ENCODE results near the gene CD8A.
"Not testable (repeated sequence)": the region's sequence is repeated elsewhere in the genome, so short reads cannot be mapped to it uniquely, and the experiment has no call there.

Gene CD8A

DNA sequence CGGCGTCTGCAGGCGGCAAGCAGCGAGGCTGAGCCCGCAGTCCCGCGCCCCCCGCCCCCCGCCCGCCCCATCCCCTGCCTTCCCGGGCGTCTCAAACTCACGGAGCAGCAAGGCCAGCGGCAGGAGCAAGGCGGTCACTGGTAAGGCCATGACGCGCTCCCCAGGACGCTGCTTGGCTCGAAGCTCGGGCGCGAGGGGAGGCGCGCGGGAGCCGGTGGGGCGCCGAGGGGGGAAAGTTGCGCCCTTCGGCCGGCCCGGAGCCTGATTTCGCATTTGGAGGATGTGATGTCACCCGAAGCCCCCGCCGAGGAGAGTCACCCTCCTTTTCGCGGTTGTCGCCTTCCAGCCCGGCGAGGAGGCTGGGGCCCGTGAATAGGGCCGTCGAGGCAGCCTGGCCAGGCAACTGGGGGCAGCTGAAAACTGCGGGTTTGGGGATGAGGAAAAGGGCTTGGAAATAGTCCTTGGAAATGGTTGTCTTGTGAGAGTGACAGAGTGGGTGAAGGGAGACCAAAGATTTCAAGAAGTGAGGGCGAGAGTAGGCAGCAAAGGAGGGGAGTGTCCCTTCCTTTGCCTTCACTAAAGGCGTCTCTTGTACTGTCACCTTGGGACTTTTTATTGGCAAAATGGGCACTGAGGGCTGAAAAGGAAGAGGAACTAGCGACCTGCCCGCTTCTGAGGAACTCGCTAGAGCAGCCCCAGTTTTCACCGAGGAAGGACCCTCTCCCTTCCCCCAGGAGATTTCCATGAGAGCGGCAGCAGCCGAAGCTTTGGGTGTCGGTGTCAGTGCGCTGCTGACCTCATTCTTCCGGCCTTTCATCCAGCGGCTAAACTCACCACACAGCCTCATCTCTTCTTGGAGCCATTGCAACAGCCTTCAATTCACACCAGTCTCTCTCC is at the start of gene CD8A:
TSS of gene CD8A (minus strand) at position 238 of the 897 bp plus-strand sequence. CDS start at position 150, 88 bp downstream.
- DNase-seq, result no peak
- intact Hi-C loops (cut with DNase I), result no loop called here

DNA sequence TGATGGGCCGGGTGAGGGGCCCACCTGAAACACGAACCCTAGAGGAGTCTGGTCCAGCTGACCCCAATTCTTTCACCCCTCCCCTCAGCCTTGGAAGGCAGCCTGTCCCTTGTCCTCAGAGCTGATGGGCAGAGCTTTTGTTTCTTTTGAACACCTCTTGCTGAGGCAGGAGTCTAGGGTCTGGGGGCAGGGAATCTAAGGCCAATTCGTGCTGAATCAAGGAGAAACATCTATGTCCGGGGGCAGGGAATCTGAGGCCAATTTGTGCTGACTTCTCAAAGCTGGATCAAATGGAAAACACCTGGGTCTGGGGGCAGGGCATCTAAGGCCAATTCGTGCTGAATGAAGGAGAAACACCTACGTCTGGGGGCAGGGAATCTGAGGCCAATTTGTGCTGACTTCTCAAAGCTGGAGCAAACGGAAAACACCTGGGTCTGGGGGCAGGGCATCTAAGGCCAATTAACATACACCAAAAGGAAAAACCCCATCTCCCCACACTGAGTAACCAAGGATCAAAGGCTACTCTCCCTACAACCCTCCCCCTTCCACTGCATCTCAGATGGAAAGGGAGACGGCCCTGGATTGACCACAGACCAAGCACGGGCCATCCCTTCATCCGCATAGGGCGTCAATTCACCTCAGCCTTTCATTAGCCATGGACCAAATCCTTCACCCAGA is 49.3 kb upstream of the CD8A start:
- intact Hi-C loops (cut with DNase I); DNase-seq: not testable (repeated sequence)

DNA sequence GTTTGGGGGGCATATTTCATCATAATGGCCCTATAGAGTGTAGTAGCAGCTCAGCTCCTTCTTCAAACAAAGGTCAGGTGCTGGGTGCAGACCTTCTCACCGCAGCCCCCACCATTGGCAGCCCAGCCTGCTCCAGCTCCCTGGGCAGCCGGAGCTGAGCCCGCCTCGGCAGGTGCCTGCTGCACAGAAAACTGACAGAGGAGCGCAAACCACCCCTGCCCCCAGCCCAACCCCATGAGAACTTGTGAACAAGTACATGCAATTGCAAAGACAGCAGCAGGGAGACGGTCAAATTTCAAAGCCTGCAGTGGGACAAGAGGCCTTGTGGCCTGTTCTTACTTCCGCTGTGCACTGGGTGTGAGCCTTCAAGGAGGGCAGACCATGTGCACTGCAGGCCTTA is 48.7 kb upstream of the CD8A start:
- DNase-seq, result not testable (repeated sequence)

DNA sequence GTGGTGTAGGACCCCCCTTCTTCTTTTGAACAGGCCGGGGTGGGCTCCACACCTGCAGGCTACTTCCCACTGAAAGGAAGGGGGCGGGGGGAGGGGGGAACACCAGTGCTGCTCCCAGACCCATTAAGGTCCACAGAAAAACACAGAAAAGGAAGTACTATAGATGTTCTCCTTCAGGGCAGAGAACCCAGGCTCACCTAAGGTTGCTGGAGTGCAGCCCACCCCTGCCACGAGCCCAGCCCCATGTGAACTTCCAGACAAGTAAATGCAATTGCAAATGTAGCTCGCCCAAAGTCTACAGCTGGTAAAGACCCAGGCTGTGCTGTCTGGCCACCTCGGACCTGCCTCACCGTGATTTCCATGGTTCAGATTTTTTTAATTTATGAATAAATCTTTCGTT is 47.0 kb upstream of the CD8A start:
- intact Hi-C loops (cut with DNase I); DNase-seq: not testable (repeated sequence)

More for the DNA sequence above, 48.7 kb upstream of the CD8A start:
- intact Hi-C loops (cut with DNase I), result not testable (repeated sequence)

DNA sequence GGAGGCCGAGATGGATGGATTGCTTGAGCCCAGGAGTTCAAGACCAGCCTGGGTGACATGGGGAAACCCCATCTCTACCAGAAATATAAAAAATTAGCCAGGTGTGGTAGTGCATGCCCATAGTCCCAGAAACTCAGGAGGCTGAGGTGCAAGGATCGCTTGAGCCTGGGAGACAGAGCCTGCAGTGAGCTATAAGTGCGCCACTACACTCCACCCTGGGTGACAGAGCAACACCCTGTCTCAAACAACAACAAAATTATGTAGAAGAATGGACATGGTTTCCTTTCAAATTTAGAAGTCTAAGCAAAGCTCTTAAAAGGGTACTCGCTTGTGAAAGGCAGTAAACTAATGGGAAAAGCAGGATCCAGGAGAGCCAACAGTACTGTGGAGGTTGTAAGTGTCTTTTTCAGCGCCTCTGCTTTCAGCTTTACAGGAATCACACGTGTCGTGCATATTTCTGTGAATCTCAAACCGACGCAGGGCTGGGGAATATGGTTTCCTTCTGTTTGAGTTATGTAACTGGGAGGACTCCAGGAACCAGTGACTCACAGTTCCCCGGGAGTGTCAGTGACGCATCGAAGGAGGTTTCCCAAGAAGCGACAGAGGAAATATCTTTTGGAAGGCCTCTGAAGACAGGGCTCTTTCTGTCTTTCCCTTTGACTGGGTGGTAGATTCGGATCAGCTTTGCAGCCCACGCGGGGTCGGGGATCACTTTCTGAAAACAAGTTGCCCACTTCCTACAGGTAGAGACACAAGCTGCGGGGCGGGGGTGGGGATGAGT is 46.4 kb upstream of the CD8A start:
- DNase-seq, result peak; percentile 26 to 87 (median 66)
- intact Hi-C loops (cut with DNase I), result not testable (repeated sequence)

DNA sequence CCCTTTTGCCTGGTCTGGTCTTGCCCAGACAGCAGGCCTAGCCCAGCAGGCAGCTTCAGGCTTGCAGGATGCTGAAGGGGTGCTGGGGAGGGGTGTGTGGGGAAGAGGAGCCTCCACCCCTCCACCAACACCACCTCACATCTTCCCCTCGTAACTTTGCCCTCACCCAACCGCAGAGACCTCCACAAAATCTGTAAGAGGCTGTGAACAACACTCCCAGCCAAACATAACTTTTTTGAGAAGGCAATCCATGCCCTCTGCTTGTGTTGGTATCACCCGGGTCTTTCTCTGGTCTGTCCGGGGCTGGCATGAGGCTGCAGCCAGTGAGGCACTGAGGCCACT is 44.8 kb upstream of the CD8A start:
- DNase-seq; intact Hi-C loops (cut with DNase I): not testable (repeated sequence)

DNA sequence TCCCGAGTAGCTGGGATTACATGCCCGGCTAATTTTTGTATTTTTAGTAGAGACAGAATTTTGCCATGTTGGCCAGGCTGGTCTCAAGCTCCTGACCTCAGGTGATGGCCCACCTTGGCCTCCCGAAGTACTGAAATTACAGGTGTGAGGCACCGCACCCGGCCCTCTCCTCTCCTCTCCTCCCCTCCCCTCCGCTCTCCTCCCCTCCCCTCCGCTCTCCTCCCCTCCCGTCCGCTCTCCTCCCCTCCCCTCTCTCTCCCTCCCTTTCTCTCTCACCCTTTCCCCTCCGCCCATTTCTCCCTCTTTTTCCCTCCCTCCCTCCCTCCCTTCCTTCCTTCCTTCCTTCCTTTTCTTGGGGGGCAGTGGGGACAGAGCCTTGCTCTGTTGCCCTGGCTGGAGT is 42.6 kb upstream of the CD8A start:
- no peak for DNase-seq
- intact Hi-C loops (cut with DNase I), result no loop called here

DNA sequence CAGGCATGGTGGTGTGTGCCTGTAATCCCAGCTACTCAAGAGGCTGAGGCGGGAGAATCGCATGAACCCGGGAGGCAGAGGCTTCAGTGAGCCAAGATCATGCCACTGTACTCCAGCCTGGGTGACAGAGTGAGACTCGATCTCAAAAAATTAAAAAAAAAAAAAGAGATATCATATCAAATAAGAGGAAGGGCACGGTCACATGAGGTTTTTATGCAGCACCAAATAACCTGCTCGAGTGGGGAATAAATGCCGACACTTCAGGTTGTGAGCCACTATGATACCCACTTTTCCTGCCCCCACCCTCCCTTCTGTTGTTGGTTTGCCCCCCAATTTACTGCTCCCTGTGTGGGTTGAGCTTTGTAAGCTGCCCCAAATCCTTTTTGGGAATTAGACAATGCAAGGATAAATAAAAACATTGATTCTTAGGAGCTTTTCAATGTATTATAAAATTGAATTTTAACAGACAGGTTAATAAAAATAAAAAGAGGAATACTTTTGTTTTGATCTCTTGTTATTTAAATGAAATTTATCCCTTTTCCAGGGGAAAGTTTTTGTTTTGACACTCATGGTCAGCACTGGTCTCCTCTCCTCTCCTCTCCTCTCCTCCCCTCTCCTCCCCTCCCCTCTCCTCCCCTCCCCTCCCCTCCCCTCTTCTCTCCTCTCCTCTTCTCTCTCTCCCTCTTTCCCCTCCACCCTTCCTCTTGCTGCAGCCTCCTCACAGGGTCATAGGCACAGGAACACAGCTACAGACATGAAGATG is 41.8 kb upstream of the CD8A start:
- intact Hi-C loops (cut with DNase I), result no loop called here
- DNase-seq, result no peak

DNA sequence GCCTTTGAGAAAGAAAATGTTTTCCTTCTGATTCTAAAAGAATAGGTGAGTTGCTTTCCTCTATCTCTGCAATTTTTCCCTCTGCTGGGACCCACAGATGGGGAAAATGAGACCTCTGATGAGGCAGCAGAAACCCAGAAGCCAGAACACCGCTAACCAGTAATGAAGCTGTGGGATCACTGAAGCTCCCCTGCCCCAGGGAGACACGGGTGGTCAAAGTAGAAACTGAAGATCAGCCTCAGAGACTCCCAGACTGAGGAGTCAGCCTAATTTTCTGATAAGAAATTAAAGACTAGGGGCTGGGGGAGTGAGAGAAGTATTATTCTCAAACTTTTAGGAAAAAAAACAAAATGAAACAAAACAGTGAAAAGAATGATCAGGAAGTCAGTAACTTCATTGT is 40.8 kb upstream of the CD8A start:
- DNase-seq, result no peak
- intact Hi-C loops (cut with DNase I), result no loop called here

DNA sequence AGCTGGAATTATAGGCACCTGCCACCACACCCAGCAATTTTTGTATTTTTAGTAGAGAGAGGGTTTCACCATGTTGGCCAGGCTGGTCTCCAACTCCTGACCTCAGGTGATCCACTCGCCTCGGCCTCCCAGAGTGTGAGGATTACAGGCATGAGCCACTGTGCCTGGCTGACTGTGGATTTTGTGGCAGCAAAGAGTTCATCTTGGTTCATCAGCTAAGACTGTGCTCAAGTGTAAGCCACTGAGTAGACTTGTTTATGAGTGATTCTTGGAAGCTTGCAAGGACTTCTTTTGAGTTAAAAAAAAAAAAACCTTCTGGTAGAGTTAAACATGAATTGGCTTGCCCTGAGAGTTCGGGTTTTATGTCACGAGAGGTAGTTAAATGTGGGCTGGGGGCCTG is 36.2 kb upstream of the CD8A start:
- intact Hi-C loops (cut with DNase I), result no loop called here
- DNase-seq, result no peak

DNA sequence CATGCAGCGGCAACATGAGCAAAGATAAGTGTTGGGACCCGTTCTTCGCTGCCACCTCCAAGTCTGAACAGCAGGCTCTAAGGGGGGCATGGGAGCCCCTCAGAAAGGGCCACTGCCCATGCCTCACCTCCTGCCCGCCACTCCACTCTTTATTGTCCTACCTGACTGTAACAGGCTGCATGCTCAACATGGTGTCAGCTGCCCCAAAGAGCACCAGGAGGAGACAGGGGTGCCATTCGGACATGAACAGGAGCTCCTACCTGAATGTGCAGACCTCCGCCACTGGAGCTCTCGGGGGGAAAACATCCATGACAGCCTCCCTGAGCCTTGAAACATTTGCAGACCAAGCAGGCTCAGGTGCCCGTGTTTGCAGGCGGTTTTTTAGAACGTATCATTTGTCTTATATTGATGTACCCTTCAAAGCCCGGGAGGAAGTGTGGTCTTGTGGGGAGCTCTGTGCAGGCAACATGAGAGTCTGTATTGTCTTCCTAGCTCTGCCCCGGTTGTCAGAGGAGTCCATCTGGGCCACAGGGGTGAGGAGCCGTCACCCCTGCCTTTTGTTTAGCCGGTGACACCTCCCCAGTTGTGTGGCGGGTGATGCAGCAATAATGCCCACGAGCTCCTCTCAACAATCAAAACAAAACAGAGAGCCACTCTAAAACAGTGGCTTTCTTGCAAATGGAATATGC is 35.1 kb upstream of the CD8A start:
- intact Hi-C loops (cut with DNase I), result no loop called here
- DNase-seq, result no peak

DNA sequence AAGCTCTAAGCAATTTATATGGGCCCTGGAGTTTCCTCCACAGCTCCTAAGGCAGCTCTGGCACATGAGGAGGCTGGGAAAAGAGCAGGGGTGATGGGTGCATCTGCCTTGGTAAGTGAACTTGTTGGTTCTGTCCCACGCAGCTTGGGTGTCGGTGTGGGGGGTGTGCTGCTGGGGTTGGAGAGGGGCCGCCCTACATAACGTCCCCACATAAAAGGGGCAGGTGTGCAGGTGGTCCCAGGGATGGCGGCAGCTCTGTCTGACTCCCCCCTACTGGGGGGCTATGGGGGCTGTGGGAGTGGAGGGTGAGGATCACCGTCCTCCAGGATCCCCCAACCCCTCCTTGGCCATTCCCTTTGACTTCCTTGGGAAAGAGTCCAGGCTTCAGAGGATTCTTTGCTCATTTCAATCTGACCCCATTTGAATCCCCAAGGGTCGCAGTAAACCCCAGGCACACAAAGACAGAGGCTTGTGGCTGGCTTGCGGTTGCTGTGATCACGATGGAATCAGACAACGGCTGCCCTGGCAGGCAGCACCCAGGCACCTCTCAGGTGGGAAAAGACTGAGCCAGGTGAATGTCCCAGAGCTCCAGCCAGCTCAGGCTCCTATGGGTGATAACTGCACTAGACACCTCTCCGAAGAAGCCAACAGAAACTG is 34.5 kb upstream of the CD8A start:
- intact Hi-C loops (cut with DNase I), result no loop called here

DNA sequence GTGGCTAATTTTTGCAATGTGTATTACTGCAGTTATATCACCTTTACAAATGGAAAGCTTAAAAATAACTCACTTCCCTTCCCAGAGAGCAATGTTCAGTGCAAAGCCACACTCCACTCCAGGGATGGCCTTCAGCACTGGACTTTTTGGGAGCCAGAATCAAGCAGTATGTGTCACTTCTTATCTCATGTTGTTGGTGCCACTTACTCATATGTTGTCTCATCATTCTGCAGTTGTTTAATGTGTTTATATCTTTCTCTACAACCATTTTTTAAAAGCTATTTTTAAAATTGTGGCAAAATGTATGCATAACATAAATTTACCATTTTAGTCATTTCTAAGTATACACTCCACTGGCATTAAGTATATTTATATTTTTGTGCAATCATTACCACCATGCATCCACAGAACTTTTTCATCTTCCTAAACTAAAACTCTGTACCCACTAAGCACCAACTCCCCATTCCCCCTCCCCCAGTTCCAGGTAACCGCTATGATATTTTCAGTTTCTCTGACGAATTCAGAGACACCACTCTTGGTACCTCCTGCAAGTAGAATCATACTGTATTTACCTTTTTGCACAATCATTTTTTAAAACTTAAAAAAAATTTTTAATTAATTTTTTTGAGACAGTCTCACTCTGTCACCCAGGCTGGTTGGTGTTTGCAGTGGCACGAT is 32.1 kb upstream of the CD8A start:
- DNase-seq, result no peak
- intact Hi-C loops (cut with DNase I), result no loop called here

More for the DNA sequence above, 34.5 kb upstream of the CD8A start:
- DNase-seq, result no peak

DNA sequence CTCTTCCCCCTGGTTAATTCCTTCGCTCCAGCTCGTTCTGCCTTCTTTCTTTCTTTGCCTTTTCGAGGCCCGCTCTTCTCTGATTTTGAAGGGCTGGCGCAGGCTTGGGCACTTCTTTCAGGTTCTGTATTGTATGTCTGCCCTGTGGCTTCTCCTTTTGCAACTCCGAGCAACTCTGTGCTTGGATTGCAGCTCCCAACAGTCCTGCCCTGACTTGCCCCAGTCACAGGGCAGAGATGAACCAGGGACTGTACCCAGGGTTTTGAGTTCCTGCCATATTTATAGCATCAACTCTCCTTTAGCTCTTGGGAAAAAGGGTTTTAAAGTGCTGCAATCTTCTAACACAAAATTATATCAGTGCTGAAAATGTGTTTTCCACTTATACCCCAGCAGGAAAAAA is 31.1 kb upstream of the CD8A start:
- intact Hi-C loops (cut with DNase I), result no loop called here
- no peak for DNase-seq

DNA sequence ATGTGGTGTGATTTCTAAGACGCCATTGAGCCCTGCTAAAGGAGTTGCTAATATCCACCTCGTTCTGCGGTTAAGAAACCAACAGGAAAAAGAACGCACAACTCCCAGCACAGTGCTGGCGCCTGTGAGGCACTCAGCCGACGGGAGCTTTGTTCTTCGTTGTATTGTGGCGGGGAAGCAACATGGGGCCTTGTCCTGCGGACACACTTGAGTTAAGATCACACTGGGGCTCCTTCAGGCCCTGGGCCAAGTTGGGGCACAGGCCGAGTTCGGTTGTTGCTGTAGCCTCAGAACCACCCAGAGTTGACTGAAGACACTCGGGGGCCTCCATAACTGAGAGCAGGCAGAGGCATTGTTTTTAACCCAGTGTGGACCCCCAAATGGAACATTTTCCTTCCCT is 30.6 kb upstream of the CD8A start:
- no peak for DNase-seq
- intact Hi-C loops (cut with DNase I), result no loop called here

DNA sequence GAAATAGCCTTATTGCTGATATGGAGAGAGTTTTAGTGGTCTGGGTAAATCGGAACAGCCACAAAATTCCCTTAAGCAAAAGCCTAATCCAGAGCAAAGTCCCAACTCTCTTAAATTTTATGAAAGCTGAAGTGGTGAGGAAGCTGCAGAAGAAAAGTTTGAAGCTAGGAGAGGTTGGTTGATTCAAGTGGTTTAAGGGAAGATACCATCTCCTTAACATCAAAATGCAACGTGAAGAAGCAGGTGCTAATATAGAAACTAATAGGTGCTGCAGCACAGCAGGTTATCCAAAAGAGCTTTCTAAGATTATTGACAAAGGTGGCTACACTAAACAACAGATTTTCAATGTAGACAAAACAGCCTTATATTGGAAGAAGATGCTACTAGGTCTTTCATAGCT is 28.2 kb upstream of the CD8A start:
- no peak for DNase-seq
- intact Hi-C loops (cut with DNase I), result no loop called here

DNA sequence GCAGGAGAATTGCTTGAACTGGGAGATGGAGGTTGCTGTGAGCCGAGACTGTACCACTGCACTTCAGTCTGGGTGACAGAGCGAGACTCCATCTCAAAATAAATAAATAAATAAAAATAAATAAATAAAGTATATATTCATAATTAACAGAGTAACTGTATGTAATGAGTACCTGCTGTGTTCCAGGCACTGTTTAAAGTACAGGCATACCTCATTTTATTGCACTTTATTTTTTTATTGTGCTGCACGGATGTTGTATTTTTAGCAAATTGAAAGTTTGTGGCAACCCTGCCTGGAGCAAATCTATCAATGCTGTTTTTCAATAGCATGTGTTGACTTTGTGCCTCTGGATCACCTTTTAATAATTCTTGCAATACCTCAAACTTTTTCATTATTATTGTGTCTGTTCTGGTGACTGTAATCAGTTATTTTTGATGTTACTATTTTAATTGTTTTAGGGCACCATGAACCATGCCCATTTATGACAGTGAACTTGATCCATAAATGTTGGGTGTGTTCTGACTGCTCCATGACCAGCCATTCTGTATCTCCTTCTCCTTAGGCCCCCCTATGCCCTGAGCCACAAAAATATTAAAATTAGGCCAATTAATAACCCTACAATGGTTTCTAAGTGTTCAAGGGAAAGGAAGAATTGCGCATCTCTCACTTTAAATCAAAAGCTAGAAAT is 27.5 kb upstream of the CD8A start:
- no peak for DNase-seq
- intact Hi-C loops (cut with DNase I), result no loop called here

Measured in head of caudate nucleus (tissue), 42 donors.